ENCODE results near the gene PHLDA2. TPM values are rescaled to one million over a fixed set of nuclear protein-coding genes. Genes with fewer than 3 reads are reported as not detected.

Gene PHLDA2
- total RNA-seq, 1 experiment from 2014 or later = 309 TPM

DNA sequence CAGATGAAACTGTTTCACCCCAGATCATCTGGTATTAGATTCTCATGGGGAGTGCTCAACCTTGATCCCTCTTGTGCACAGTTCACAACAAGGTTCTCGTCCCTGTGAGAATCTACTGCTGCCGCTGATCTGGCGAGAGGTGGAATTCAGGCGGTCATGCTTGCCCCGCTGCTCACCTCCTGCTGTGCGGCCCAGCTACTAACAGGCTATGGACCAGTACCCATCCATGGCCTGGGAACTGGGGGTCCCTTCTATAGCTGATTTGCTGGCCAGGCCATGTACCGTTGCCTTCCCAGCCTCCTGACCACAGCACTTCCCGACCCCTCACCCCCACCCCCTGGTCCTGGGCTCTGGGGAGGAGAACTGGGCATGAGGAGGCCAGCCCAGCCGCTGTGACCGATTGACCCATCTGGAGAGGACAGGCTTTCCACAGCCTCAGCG is 2.6 kb downstream of the PHLDA2 start:
- H3K9me3 ChIP-seq (ENCODE audit: control insufficient read depth in 1 of 2, insufficient read depth in 1 of 2, low read depth in 1 of 2, low read length in 2 of 2) = no peaks in the 10 kb centered on the region
- ChIA-PET RAD21 (ENCODE audit: low non-redundant PET in 1 of 2, low total read pairs in 2 of 2, uncharacterized antibody in 2 of 2, unreplicated experiment in 2 of 2) (no interaction called here), CTCF (no interaction called here)

DNA sequence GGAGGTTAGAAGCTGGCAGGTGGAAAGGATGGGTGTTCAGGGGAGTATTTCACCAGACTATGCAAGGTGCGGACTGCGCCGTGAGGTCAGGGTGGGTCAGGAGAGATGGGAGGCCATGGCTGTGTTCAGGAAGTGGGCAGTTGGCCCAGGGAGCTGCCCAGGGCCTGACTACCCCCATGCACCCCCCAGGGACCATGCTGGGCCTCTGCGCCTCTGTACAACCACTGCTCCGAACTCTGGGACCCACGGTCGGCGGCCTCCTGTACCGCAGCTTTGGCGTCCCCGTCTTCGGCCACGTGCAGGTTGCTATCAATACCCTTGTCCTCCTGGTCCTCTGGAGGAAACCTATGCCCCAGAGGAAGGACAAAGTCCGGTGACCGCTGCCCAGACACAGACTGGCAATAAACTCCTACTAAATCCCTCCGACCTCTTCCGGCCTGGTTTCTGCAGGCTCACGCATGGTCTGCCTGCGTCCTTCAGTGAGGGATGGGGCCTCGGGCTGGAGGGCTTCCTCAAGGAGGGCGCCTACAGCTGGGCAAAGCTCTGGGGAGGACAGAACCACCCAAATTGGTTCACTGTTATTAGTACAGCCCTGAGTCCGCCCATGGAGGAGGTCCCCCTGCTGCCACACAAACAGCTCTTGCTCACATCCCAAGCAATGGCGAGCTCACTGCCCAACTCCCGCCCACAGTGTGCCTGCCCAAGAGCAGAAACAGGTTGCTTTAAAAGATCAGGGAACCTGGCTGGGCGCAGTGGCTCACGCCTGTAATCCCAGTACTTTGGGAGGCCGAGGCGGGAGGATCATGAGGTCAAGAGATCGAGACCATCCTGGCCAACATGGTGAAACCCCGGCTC is 4.2 kb downstream of the PHLDA2 start:
- intact Hi-C loops (cut with micrococcal nuclease) = loop anchor here (5.0 kb wide), 1 partner anchor 292 kb away; the partner anchor contains the start of gene MRGPRG
- Histone ChIP-seq H3K9me2 (ENCODE audit: insufficient read depth) (no peaks in the 10 kb centered on the region), H4K20me1 (ENCODE audit: insufficient read depth) (peaks cover 14% of the 10 kb centered on the region; the same call in 1 of the 2 replicates), H3K27ac (ENCODE audit: low read depth, low read length) (peak overlapping the region; percentile 39; the same call in 1 of the 2 replicates), H3K9me3 (ENCODE audit: control insufficient read depth in 1 of 2, insufficient read depth in 1 of 2, low read depth in 1 of 2, low read length in 2 of 2) (no peaks in the 10 kb centered on the region), H3K79me2 (ENCODE audit: insufficient read depth, low read length) (peaks cover 30% of the 10 kb centered on the region), H3K36me3 (ENCODE audit: control insufficient read depth in 1 of 2, insufficient read depth in 2 of 2, low read length in 2 of 2) (peaks cover 0 to 15% of the 10 kb centered on the region in 2 experiments; a peak in 2 of 4 replicates), H3K4me3 (replicated peaks in 1 of 2; ENCODE audit: low read depth in 1 of 2, low read length in 2 of 2) (no peak overlapping the region), H3K4me2 (ENCODE audit: low read length) (peak overlapping the region; percentile 30; the same call in 1 of the 2 replicates), H3K9ac (ENCODE audit: low read length) (no peak overlapping the region), H2AFZ (ENCODE audit: low read depth, low read length, poor library complexity, severe bottlenecking) (no peak overlapping the region), H3K4me1 (ENCODE audit: control insufficient read depth in 1 of 2, insufficient read depth in 2 of 2, low read length in 2 of 2) (peaks cover 23 to 48% of the 10 kb centered on the region in 2 experiments), H3K27me3 (ENCODE audit: insufficient read depth, low read length) (no peaks in the 10 kb centered on the region)
- no peak for ATAC-seq
- no TSS peak for BruUV-seq (replicated peaks)
- ChIA-PET RAD21 (ENCODE audit: low non-redundant PET in 1 of 2, low total read pairs in 2 of 2, uncharacterized antibody in 2 of 2, unreplicated experiment in 2 of 2) (no interaction called here), POLR2A (interaction anchor here (1.0 to 3.0 kb wide), 3 partner anchors 13 to 26 kb away, joined by 3 to 13 read pairs (median 4); no protein-coding TSS in a partner anchor), CTCF (interaction anchor here (1.0 to 1.2 kb wide), 2 partner anchors 34 to 391 kb away, joined by 3 to 6 read pairs; no protein-coding TSS in a partner anchor)
- TF ChIP-seq ZFX (IDR thresholded peaks at IDR 0.05) (no peak), SRF (IDR thresholded peaks at IDR 0.05; ENCODE audit: low read depth) (no peak), EZH2 (IDR thresholded peaks at IDR 0.05) (no peak), ELF1 (IDR thresholded peaks at IDR 0.05; ENCODE audit: borderline replicate concordance, low read depth) (no peak), POLR2AphosphoS5 (IDR thresholded peaks at IDR 0.05; ENCODE audit: low read depth, low read length) (no peak), YY1 (IDR thresholded peaks at IDR 0.05; ENCODE audit: extremely low read depth, insufficient replicate concordance, low read depth, low read length) (no peak), SIN3A (IDR thresholded peaks at IDR 0.05; ENCODE audit: low read depth) (no peak)
- TF ChIP-seq, protein P1, sequence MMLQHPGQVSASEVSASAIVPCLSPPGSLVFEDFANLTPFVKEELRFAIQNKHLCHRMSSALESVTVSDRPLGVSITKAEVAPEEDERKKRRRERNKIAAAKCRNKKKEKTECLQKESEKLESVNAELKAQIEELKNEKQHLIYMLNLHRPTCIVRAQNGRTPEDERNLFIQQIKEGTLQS (IDR thresholded peaks at IDR 0.05) = no peak
- no peak for DNase-seq (ENCODE audit: low read depth, low spot score)

More for the DNA sequence above, 2.6 kb downstream of the PHLDA2 start:
- POLR2A ChIA-PET = interaction anchor here (3.0 to 4.5 kb wide), 2 partner anchors 14 to 34 kb away, joined by 13 to 50 read pairs; no protein-coding TSS in a partner anchor
- intact Hi-C loops (cut with micrococcal nuclease) = loop anchor here (5.0 kb wide), 1 partner anchor 291 kb away; the partner anchor contains the start of gene MRGPRG
- peak; percentile 28 for TF ChIP-seq POLR2A (IDR thresholded peaks at IDR 0.05; ENCODE audit: borderline replicate concordance, extremely low read depth, insufficient read depth, insufficient read length)
- no peak for TF ChIP-seq SP1 (IDR thresholded peaks at IDR 0.05; ENCODE audit: low read depth)
- peaks cover 32 to 64% of the 10 kb centered on the region in 2 experiments for H3K4me1 ChIP-seq (ENCODE audit: control insufficient read depth in 1 of 2, insufficient read depth in 2 of 2, low read length in 2 of 2)
- no peaks in the 10 kb centered on the region for H3K9me2 ChIP-seq (ENCODE audit: insufficient read depth)
- no peak overlapping the region for H3K9ac ChIP-seq (ENCODE audit: low read length)
- peak overlapping the region; percentile 89; the same call in 1 of the 2 replicates for H3K4me2 ChIP-seq (ENCODE audit: low read length)
- no peak overlapping the region for H2AFZ ChIP-seq (ENCODE audit: low read depth, low read length, poor library complexity, severe bottlenecking)
- peaks cover 14% of the 10 kb centered on the region; the same call in 1 of the 2 replicates for H4K20me1 ChIP-seq (ENCODE audit: insufficient read depth)
- no peaks in the 10 kb centered on the region for H3K27me3 ChIP-seq (ENCODE audit: insufficient read depth, low read length)
- DNase-seq (ENCODE audit: low read depth, low spot score) (no peak), ATAC-seq (no peak)
- peaks cover 0 to 15% of the 10 kb centered on the region in 2 experiments; a peak in 2 of 4 replicates for H3K36me3 ChIP-seq (ENCODE audit: control insufficient read depth in 1 of 2, insufficient read depth in 2 of 2, low read length in 2 of 2)
- peaks cover 30% of the 10 kb centered on the region for H3K79me2 ChIP-seq (ENCODE audit: insufficient read depth, low read length)
- H3K4me3 ChIP-seq (replicated peaks in 1 of 2; ENCODE audit: low read depth in 1 of 2, low read length in 2 of 2) = no peak overlapping the region
- BruUV-seq (replicated peaks) = no TSS peak
- peak overlapping the region; percentile 99 for H3K27ac ChIP-seq (ENCODE audit: low read depth, low read length)
